MG63 (cell line): Measurements from ENCODE around the gene ST7. TPM values are rescaled to one million over a fixed set of nuclear protein-coding genes. Genes with fewer than 3 reads are reported as not detected.

ENCODE experiments used
- DNase-seq: peaks from one replicate; pipeline ENCODE4 v3.0.0-alpha.2; 2020
- H3K27me3 ChIP-seq: fragments of 250-450 bp; sonication (Bioruptor Pico); 2 replicates; pipeline ENCODE4 v1.5.1; 2020; ENCODE audit warnings: mild to moderate bottlenecking, moderate library complexity
- H3K36me3 ChIP-seq: fragments of 250-450 bp; sonication (Bioruptor Pico); 2 replicates; pipeline ENCODE4 v1.5.1; 2020; ENCODE audit warnings: mild to moderate bottlenecking, moderate library complexity
- H3K4me3 ChIP-seq: fragments of 250-450 bp; sonication (Bioruptor Pico); 2 replicates; pipeline ENCODE4 v1.5.1; 2020; ENCODE audit warnings: mild to moderate bottlenecking, moderate library complexity
- H3K9me3 ChIP-seq: fragments of 250-450 bp; sonication (Bioruptor Pico); 2 replicates; pipeline ENCODE4 v1.5.1; 2020; ENCODE audit warnings: mild to moderate bottlenecking, moderate library complexity
- total RNA-seq: library from RNA; depleted of rRNA; stranded (reverse); fragments of >200 nt; shearing (Covaris generic); gene quantifications from 2 replicates; pipeline ENCODE4 v1.2.3, GENCODE V29; 2014; ENCODE audit warnings: low replicate concordance

ST7 gene
- total RNA-seq, 1 experiment from 2014 or later, result 14.4 TPM

GRCh38 chr7:117010375-117011133 is 57.3 kb downstream of the ST7 start:
- Histone ChIP-seq H3K9me3 (no peaks in the 10 kb centered on the region), H3K36me3 (no peaks in the 10 kb centered on the region), H3K27me3 (no peaks in the 10 kb centered on the region), H3K4me3 (no peak overlapping the region)
- no peak for DNase-seq

DNA sequence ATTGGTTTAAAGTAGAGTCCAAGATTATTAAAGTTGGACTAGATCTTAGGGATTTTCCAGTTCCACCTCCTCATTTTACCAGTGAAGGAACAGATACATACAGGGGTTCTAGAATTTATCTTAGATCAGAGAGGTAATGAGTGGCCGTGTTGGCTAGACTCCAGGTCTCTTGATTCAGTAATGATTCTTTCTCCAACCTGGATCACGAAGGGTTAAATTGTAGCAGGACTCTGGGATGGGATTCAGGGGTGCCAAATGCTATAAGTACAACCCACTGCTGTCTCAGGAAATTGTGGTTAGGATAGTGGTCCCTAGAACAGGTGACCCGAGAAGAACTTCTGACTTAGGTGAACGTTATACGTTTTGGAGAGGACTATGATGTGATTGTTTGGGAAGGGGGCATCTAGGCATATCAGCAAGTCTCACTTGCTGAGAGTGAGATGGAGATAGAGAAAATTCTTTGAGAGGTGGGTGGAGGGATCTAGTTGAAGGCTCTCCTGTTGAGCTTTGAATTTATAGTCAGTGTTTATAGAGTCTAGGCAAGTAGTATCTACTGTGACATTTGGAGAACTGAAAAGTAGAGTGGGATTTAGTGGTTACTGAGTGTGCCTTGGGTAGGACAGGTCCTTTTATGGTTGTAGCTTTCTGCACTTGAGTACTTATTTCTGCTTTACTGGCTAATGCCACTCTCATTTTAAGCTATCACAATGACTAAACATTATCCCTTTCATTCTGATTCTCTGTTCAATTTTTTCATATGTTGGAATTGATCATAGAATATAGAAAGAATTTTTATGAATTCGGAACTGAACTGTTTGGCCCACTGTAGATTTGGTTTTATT is 58.3 kb downstream of the ST7 start:
- H3K36me3 ChIP-seq, result no peaks in the 10 kb centered on the region
- H3K27me3 ChIP-seq, result no peaks in the 10 kb centered on the region
- no peaks in the 10 kb centered on the region for H3K9me3 ChIP-seq

GRCh38 chr7:117012284-117012683 is 59.0 kb downstream of the ST7 start:
- no peaks in the 10 kb centered on the region for H3K9me3 ChIP-seq
- no peaks in the 10 kb centered on the region for H3K27me3 ChIP-seq
- no peak overlapping the region for H3K4me3 ChIP-seq
- H3K36me3 ChIP-seq, result no peaks in the 10 kb centered on the region
- no peak for DNase-seq

More for the DNA sequence above, 58.3 kb downstream of the ST7 start:
- DNase-seq, result no peak
- H3K4me3 ChIP-seq, result no peak overlapping the region

DNA sequence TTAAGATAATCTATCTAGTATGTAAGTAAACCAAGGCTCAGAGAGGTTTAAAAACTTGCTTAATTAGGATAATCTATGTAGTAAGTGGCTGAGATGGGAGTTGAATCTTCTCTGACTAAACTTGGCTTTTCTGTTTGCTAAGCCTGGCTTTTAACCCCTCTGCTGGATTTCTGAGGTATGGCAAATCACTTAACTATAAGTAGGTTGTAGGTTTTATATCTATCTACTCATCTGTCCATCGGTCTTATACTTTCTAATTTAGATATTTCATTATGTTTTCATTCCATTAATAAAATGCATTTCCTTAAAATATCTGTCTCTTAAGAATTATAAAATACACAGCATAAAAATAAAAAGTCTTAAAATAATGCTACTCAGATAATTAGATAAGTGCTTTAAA is 59.4 kb downstream of the ST7 start:
- H3K27me3 ChIP-seq, result no peaks in the 10 kb centered on the region
- no peak overlapping the region for H3K4me3 ChIP-seq
- DNase-seq, result no peak
- H3K36me3 ChIP-seq, result no peaks in the 10 kb centered on the region
- H3K9me3 ChIP-seq, result no peaks in the 10 kb centered on the region

- H3K9me3 ChIP-seq, result no peaks in the 10 kb centered on the region
- DNase-seq, result no peak
- H3K36me3 ChIP-seq, result no peaks in the 10 kb centered on the region
- H3K27me3 ChIP-seq, result no peaks in the 10 kb centered on the region
- no peak overlapping the region for H3K4me3 ChIP-seq
Measured at GRCh38 chr7:117014099-117014656, 60.9 kb downstream of the ST7 start.

- DNase-seq, result no peak
- Histone ChIP-seq H3K4me3 (no peak overlapping the region), H3K27me3 (no peaks in the 10 kb centered on the region), H3K9me3 (no peaks in the 10 kb centered on the region), H3K36me3 (no peaks in the 10 kb centered on the region)
Measured at GRCh38 chr7:117014673-117015133, 61.4 kb downstream of the ST7 start.

GRCh38 chr7:117015258-117016184 is 62.2 kb downstream of the ST7 start:
- DNase-seq, result no peak
- no peaks in the 10 kb centered on the region for H3K9me3 ChIP-seq
- no peaks in the 10 kb centered on the region for H3K27me3 ChIP-seq
- no peaks in the 10 kb centered on the region for H3K36me3 ChIP-seq
- no peak overlapping the region for H3K4me3 ChIP-seq

DNA sequence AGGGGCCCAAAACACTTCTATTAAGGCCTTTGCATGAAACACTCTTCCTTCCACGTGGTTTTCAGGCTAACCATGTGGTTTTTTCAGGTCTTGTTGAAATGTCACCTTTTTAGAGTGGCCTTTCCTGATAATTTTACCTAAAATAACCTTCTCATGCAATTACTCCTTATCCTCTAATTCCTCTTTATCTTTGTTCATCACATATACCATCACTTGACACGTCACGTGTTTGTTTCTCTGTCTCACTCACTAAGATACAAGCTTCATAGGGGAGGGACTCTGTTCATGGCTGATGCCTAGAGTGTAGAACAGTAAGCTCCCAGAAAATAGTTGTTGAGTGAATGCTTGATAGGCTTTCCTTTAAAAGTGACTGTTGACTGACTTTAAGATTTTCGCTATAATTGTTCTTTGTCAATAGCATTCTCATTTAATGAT is 63.7 kb downstream of the ST7 start:
- H3K36me3 ChIP-seq, result no peaks in the 10 kb centered on the region
- DNase-seq, result no peak
- no peaks in the 10 kb centered on the region for H3K9me3 ChIP-seq
- H3K4me3 ChIP-seq, result no peak overlapping the region
- no peaks in the 10 kb centered on the region for H3K27me3 ChIP-seq

GRCh38 chr7:117017702-117018266 is 64.5 kb downstream of the ST7 start:
- no peak for DNase-seq
- no peaks in the 10 kb centered on the region for H3K27me3 ChIP-seq

DNA sequence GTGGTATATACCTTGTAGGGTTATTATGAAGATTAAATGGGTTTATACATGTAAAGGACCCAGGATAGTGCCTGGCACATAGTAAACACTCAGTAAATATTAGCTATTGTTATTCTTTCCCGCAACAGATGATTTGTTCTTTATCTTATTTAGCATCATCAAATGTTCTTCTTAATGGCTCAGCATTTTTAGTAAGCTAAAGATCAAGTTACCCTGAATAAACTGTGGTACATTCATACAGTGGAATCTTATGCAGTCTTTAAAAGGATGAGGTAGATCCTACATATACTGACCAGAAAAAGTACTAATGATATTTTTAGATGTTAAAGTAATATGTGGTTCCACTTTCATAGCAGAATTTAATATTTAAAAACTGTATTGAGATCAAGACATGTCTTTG is 65.4 kb downstream of the ST7 start:
- Histone ChIP-seq H3K27me3 (no peaks in the 10 kb centered on the region), H3K4me3 (no peak overlapping the region), H3K9me3 (no peaks in the 10 kb centered on the region), H3K36me3 (no peaks in the 10 kb centered on the region)
- no peak for DNase-seq

More at GRCh38 chr7:117017702-117018266, 64.5 kb downstream of the ST7 start:
- Histone ChIP-seq H3K4me3 (no peak overlapping the region), H3K9me3 (no peaks in the 10 kb centered on the region), H3K36me3 (no peaks in the 10 kb centered on the region)

GRCh38 chr7:117019287-117019686 is 66.0 kb downstream of the ST7 start:
- no peak for DNase-seq
- H3K36me3 ChIP-seq, result no peaks in the 10 kb centered on the region
- H3K4me3 ChIP-seq, result no peak overlapping the region
- no peaks in the 10 kb centered on the region for H3K9me3 ChIP-seq
- no peaks in the 10 kb centered on the region for H3K27me3 ChIP-seq

GRCh38 chr7:117019786-117020590 is 66.7 kb downstream of the ST7 start:
- Histone ChIP-seq H3K27me3 (no peaks in the 10 kb centered on the region), H3K9me3 (no peaks in the 10 kb centered on the region), H3K36me3 (no peaks in the 10 kb centered on the region), H3K4me3 (no peak overlapping the region)
- peak; percentile 9 for DNase-seq

GRCh38 chr7:117020591-117020973 is 67.3 kb downstream of the ST7 start:
- Histone ChIP-seq H3K9me3 (no peaks in the 10 kb centered on the region), H3K36me3 (no peaks in the 10 kb centered on the region), H3K27me3 (no peaks in the 10 kb centered on the region), H3K4me3 (no peak overlapping the region)
- DNase-seq, result no peak

- no peaks in the 10 kb centered on the region for H3K27me3 ChIP-seq
- H3K9me3 ChIP-seq, result no peaks in the 10 kb centered on the region
- no peak overlapping the region for H3K4me3 ChIP-seq
- H3K36me3 ChIP-seq, result no peaks in the 10 kb centered on the region
- no peak for DNase-seq
Measured at GRCh38 chr7:117021366-117021765, 68.1 kb downstream of the ST7 start.

- H3K9me3 ChIP-seq, result no peaks in the 10 kb centered on the region
- no peaks in the 10 kb centered on the region for H3K27me3 ChIP-seq
- no peak for DNase-seq
- H3K36me3 ChIP-seq, result no peaks in the 10 kb centered on the region
- H3K4me3 ChIP-seq, result no peak overlapping the region
Measured at GRCh38 chr7:117021986-117022385, 68.7 kb downstream of the ST7 start.
